HepG2 (cell line): ENCODE data around the gene GNL2. TPM values are rescaled to one million over a fixed set of nuclear protein-coding genes. Genes with fewer than 3 reads are reported as not detected.

Source experiments
- ATAC-seq: fragments of 200-7000 bp; cut with Tn5 transposase; 3 replicates; pipeline ENCODE4 v1.9.1; 2020; ENCODE audit warnings: mild to moderate bottlenecking, moderate library complexity
- BruUV-seq: library from RNA; stranded (reverse); fragments of 400-500 nt; replicated peaks from 2 replicates; lab custom pipeline; 2021; lab: Mats Ljungman, UMichigan
- CTCF ChIA-PET: fragments of 300-600 bp; formaldehyde crosslinking; extraction: SDS; loops from one replicate; lab custom pipeline; 2021; ENCODE audit warnings: low total read pairs, inconsistent platforms, low intra/inter-chr PET ratio; lab: Yijun Ruan, JAX
- POLR2A ChIA-PET: fragments of 350-600 bp; sonication (Branson Sonifier 250); formaldehyde crosslinking; loops from one replicate; lab custom pipeline; 2020; ENCODE audit warnings: antibody characterized with exemption, inconsistent platforms; lab: Yijun Ruan, JAX
- DNase-seq: peaks from one replicate; pipeline ENCODE4 v3.0.0-alpha.2; 2015; ENCODE audit warnings: low spot score
- FAIRE-seq: peaks from 3 replicates; lab custom pipeline; 2011; peaks lifted over from hg19 to GRCh38; lab: Jason Lieb, UNC
- H2AFZ ChIP-seq: one replicate; pipeline ENCODE4 v1.6.1; 2011; ENCODE audit warnings: low read length, inconsistent platforms
- H3K27ac ChIP-seq: fragments of 300-600 bp; 3 replicates; pipeline ENCODE4 v1.8.0; 2011; ENCODE audit warnings: mixed run types, mild to moderate bottlenecking, mixed read lengths, low read length, inconsistent platforms; ENCODE audit not compliant: insufficient read depth; ENCODE audit errors: extremely low read length
- H3K27me3 ChIP-seq, 2 experiments: fragments of 200-600 bp in 1 of 2; 2 replicates in 1 of 2; 3 replicates in 1 of 2; pipeline versions ENCODE4 v1.6.0 to v1.8.0; 2011; ENCODE audit warnings: low read length in 2 of 2, mild to moderate bottlenecking in 2 of 2, moderate library complexity in 2 of 2, inconsistent platforms in 1 of 2; ENCODE audit not compliant: insufficient read depth in 2 of 2, control insufficient read depth in 1 of 2
- H3K36me3 ChIP-seq, 2 experiments: fragments of 200-600 bp in 1 of 2; replicated peaks in 1 of 2; 2 replicates in 1 of 2; 3 replicates in 1 of 2; pipeline versions ENCODE4 v1.5.1 to v1.8.0; 2011; ENCODE audit warnings: low read length in 2 of 2, inconsistent platforms in 1 of 2; ENCODE audit not compliant: insufficient read depth in 2 of 2, control insufficient read depth in 1 of 2
- H3K4me1 ChIP-seq: 2 replicates; pipeline ENCODE4 v1.5.1; 2012; ENCODE audit warnings: low read length, inconsistent platforms; ENCODE audit not compliant: insufficient read depth
- H3K4me2 ChIP-seq: 2 replicates; pipeline ENCODE4 v1.6.0; 2011; ENCODE audit warnings: low read depth, low read length, inconsistent platforms
- H3K4me3 ChIP-seq, 3 experiments: fragments of 200-600 bp in 1 of 3; sonication (generic), shearing (Covaris generic) in 1 of 3; replicated peaks in 1 of 3; 2 replicates each; pipeline ENCODE4 v1.5.1; 2011 to 2016; ENCODE audit warnings: low read length in 3 of 3, inconsistent platforms in 2 of 3, low read depth in 2 of 3, mild to moderate bottlenecking in 2 of 3, control low read depth in 1 of 3, mixed read lengths in 1 of 3; ENCODE audit not compliant: insufficient read depth in 1 of 3
- H3K79me2 ChIP-seq: one replicate; pipeline ENCODE4 v1.6.1; 2011; ENCODE audit warnings: low read length, inconsistent platforms; ENCODE audit not compliant: insufficient read depth
- H3K9ac ChIP-seq: 2 replicates; pipeline ENCODE4 v1.6.0; 2011; ENCODE audit warnings: mild to moderate bottlenecking, low read depth, low read length, inconsistent platforms; ENCODE audit not compliant: insufficient read depth
- H3K9me3 ChIP-seq: 2 replicates; pipeline ENCODE4 v1.5.1; 2012; ENCODE audit warnings: mild to moderate bottlenecking, low read length
- H4K20me1 ChIP-seq: 2 replicates; pipeline ENCODE4 v1.6.0; 2011; ENCODE audit warnings: inconsistent platforms, mild to moderate bottlenecking, low read length, moderate library complexity; ENCODE audit not compliant: insufficient read depth
- CENPX ChIP-seq: sonication (generic); formaldehyde crosslinking; IDR thresholded peaks from 2 replicates; pipeline ENCODE4 v1.9.0; 2021; ENCODE audit warnings: mild to moderate bottlenecking, missing genetic modification reagents, moderate library complexity
- EEA1 ChIP-seq: sonication (generic); formaldehyde crosslinking; IDR thresholded peaks from 2 replicates; pipeline ENCODE4 v1.5.1; 2020; ENCODE audit warnings: mild to moderate bottlenecking, missing genetic modification reagents, borderline replicate concordance
- FOXO4 ChIP-seq: sonication (generic); formaldehyde crosslinking; conservative IDR thresholded peaks from 2 replicates; pipeline ENCODE4 v1.8.1; 2023; ENCODE audit warnings: missing genetic modification reagents
- REXO4 ChIP-seq: sonication (generic); formaldehyde crosslinking; IDR thresholded peaks from 2 replicates; pipeline ENCODE4 v1.8.0; 2022; ENCODE audit warnings: missing genetic modification reagents, mild to moderate bottlenecking, borderline replicate concordance
- SNAI1 ChIP-seq: sonication (generic); formaldehyde crosslinking; IDR thresholded peaks from 2 replicates; pipeline ENCODE4 v1.5.0; 2020; ENCODE audit warnings: mild to moderate bottlenecking, missing genetic modification reagents, borderline replicate concordance
- TFE3 ChIP-seq: IDR thresholded peaks from 2 replicates; pipeline ENCODE4 v1.6.1; 2016
- ZBTB3 ChIP-seq: sonication (generic); formaldehyde crosslinking; IDR thresholded peaks from 2 replicates; pipeline ENCODE4 v1.4.0; 2020; ENCODE audit warnings: low read depth, mild to moderate bottlenecking, moderate library complexity, missing genetic modification reagents, borderline replicate concordance
- ZBTB8A ChIP-seq: sonication (generic); formaldehyde crosslinking; IDR thresholded peaks from 2 replicates; pipeline ENCODE4 v1.4.0; 2020; ENCODE audit warnings: mild to moderate bottlenecking, low read depth, missing genetic modification reagents, borderline replicate concordance
- ZNF383 ChIP-seq: sonication (generic); formaldehyde crosslinking; IDR thresholded peaks from 2 replicates; pipeline ENCODE4 v1.4.0; 2020; ENCODE audit warnings: missing genetic modification reagents, mild to moderate bottlenecking, borderline replicate concordance
- ZNF816 ChIP-seq: sonication (generic); formaldehyde crosslinking; IDR thresholded peaks from 2 replicates; pipeline ENCODE4 v1.8.0; 2022; ENCODE audit warnings: missing genetic modification reagents, mild to moderate bottlenecking, borderline replicate concordance
- WGBS: methylation state at CpG from one replicate; pipeline ENCODE4 v1.1.6; 2017; ENCODE audit warnings: low lambda C conversion rate; 5-methylcytosine and 5-hydroxymethylcytosine counted together
- in situ Hi-C: cut with HindIII; loops from 2 replicates; pipeline ENCODE4 v1.10.0; 2017; ENCODE audit warnings: low pct_unique_long_range_greater_than_20kb; ENCODE audit not compliant: extremely low pct_ligation_motif_present
- intact Hi-C: fragments of 100-400 bp; cut with micrococcal nuclease; formaldehyde crosslinking; loops from one replicate; pipeline ENCODE4 v1.10.0; 2022; ENCODE audit not compliant: unreplicated experiment
- polyA plus RNA-seq, 8 experiments: library from polyadenylated mRNA; depleted of rRNA in 3 of 8; stranded (reverse) in 7 of 8; unstranded in 1 of 8; fragments of >200 nt; fragmentation: Illumina TruSeq in 4 of 8; extraction: Trizol in 4 of 8; gene quantifications; 2 replicates each; pipeline versions ENCODE4 v1.2.1 to v1.2.3, GENCODE V29; 2011 to 2016; ENCODE audit warnings: low read depth in 4 of 8, missing spikeins in 1 of 8, mixed read lengths in 1 of 8; ENCODE audit not compliant: insufficient read depth in 1 of 8
- total RNA-seq, 5 experiments: library from RNA; depleted of rRNA; stranded (reverse); fragments of >200 nt; fragmentation: Illumina TruSeq; extraction: Trizol; gene quantifications; 2 replicates each; pipeline ENCODE4 v1.2.3, GENCODE V29; 2016; ENCODE audit warnings: low read depth in 1 of 5
- TF ChIP-seq, protein P1 (sequence below): sonication (generic); formaldehyde crosslinking; IDR thresholded peaks from 2 replicates; pipeline ENCODE4 v1.4.0; 2020; ENCODE audit warnings: missing genetic modification reagents

The GNL2 gene
- total and polyA plus RNA-seq, 2 of the 13 experiments (the other 11 are each of a cell fraction or from before 2014, with no cell fraction given): 32.1 to 72.1 TPM

- no peaks in the 10 kb centered on the region for H3K9me3 ChIP-seq
- H3K4me3 ChIP-seq: peak overlapping the region; percentile 93 to 98 (median 93)
- H3K9ac ChIP-seq: peak overlapping the region; percentile 96
- no peak overlapping the region for H2AFZ ChIP-seq
- H3K79me2 ChIP-seq: peaks cover 34% of the 10 kb centered on the region
- H3K27me3 ChIP-seq: no peaks in the 10 kb centered on the region; a peak in 1 of 5 replicates
- WGBS: 2% methylated on average over 11 of the region's 11 CpGs
- TF ChIP-seq ZNF816 (CRISPR knock-in tag): no peak
- TF ChIP-seq EEA1: no peak
- 0 out of 2 replicates have a peak, but pooled peaks have one; percentile 18 for TF ChIP-seq ZBTB8A (CRISPR knock-in tag)
- TF ChIP-seq ZNF383 (CRISPR knock-in tag): peak; percentile 57; the same call in 1 of the 2 replicates
- TF ChIP-seq REXO4 (CRISPR knock-in tag): no peak
- 0 out of 2 replicates have a peak, but pooled peaks have one; percentile 12 for TF ChIP-seq FOXO4 (CRISPR knock-in tag)
- 0 out of 2 replicates have a peak, but pooled peaks have one; percentile 30 for TF ChIP-seq SNAI1 (CRISPR knock-in tag)
- no peak for TF ChIP-seq ZBTB3 (CRISPR knock-in tag)
- TF ChIP-seq CENPX (CRISPR knock-in tag): no peak
- no peak for TF ChIP-seq TFE3 (CRISPR knock-in tag)
- TF ChIP-seq, protein P1, sequence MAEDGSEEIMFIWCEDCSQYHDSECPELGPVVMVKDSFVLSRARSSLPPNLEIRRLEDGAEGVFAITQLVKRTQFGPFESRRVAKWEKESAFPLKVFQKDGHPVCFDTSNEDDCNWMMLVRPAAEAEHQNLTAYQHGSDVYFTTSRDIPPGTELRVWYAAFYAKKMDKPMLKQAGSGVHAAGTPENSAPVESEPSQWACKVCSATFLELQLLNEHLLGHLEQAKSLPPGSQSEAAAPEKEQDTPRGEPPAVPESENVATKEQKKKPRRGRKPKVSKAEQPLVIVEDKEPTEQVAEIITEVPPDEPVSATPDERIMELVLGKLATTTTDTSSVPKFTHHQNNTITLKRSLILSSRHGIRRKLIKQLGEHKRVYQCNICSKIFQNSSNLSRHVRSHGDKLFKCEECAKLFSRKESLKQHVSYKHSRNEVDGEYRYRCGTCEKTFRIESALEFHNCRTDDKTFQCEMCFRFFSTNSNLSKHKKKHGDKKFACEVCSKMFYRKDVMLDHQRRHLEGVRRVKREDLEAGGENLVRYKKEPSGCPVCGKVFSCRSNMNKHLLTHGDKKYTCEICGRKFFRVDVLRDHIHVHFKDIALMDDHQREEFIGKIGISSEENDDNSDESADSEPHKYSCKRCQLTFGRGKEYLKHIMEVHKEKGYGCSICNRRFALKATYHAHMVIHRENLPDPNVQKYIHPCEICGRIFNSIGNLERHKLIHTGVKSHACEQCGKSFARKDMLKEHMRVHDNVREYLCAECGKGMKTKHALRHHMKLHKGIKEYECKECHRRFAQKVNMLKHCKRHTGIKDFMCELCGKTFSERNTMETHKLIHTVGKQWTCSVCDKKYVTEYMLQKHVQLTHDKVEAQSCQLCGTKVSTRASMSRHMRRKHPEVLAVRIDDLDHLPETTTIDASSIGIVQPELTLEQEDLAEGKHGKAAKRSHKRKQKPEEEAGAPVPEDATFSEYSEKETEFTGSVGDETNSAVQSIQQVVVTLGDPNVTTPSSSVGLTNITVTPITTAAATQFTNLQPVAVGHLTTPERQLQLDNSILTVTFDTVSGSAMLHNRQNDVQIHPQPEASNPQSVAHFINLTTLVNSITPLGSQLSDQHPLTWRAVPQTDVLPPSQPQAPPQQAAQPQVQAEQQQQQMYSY: no peak
- CTCF ChIA-PET: no interaction called here
- peak overlapping the region; percentile 85 for H3K4me2 ChIP-seq
- peak overlapping the region; percentile 70 for H3K27ac ChIP-seq
- POLR2A ChIA-PET: interaction anchor here (0.6 to 1.3 kb wide), 6 partner anchors 10 to 138 kb away, joined by 3 to 18 read pairs (median 5); partner anchors contain the start of genes GNL2 and MEAF6
- H4K20me1 ChIP-seq: no peaks in the 10 kb centered on the region; the same call in 1 of the 2 replicates
- no peak for DNase-seq
- intact Hi-C loops: no loop called here
- H3K4me1 ChIP-seq: peaks cover 37% of the 10 kb centered on the region
- FAIRE-seq: no peak
- TSS peak; percentile 73 for BruUV-seq
- in situ Hi-C loops: no loop called here
- H3K36me3 ChIP-seq: peaks cover 2 to 24% of the 10 kb centered on the region in 2 experiments; a peak in 3 of 5 replicates
- ATAC-seq: peak; percentile 13; the same call in 1 of the 3 replicates
Observed at GRCh38 chr1:37553598-37553926, 42.2 kb downstream of the GNL2 start.
